Fibroblast of lung (primary cell): ENCODE results near the gene DNAJC5.

ENCODE experiments used
- CTCF ChIP-seq, 2 donors: IDR thresholded peaks in 1 of 2; conservative IDR thresholded peaks in 1 of 2; 1 replicate in 1 of 2; 2 replicates in 1 of 2; pipeline ENCODE4 v1.5.1; 2011 to 2012; ENCODE audit warnings: low read length in 2 of 2, control low read depth in 1 of 2, inconsistent platforms in 1 of 2, low read depth in 1 of 2, mild to moderate bottlenecking in 1 of 2
- EZH2 ChIP-seq: IDR thresholded peaks from 2 replicates; pipeline ENCODE4 v1.5.1; 2012; ENCODE audit warnings: low read length, control low read depth, mild to moderate bottlenecking; ENCODE audit errors: missing control alignments

DNA sequence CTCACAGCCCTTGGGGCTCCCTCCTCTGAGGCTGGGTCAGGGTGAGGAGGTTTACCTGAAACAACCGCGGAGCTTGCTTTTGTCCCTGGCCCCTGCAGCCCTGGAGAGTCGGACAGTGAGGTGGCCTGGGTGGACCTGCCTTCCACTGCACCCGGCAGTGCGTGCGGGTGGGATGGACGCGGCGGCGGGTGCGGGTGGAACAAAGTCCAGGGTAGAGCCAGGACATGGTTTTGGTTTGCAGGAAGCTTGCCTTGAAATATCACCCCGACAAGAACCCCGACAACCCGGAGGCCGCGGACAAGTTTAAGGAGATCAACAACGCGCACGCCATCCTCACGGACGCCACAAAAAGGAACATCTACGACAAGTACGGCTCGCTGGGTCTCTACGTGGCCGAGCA lies 34.1 kb downstream of the DNAJC5 start:
- TF ChIP-seq CTCF (conservative IDR thresholded peaks at IDR 0.05 in 1 of 2, IDR thresholded peaks at IDR 0.05 in 1 of 2; ENCODE audit: low read depth in 1 of 2, low read length in 2 of 2) (no peak), EZH2 (no peak)
